LNCaP clone FGC (cell line): ENCODE measurements around the gene SPEF2.
"Not testable (repeated sequence)": the region's sequence is repeated elsewhere in the genome, so short reads cannot be mapped to it uniquely, and the experiment has no call there.

Source experiments
- DNase-seq: peaks from one replicate; pipeline ENCODE4 v3.0.0-alpha.2; 2011; ENCODE audit warnings: low read depth
- H3K4me3 ChIP-seq: 2 replicates; pipeline ENCODE4 v1.5.1; 2011; ENCODE audit warnings: mild to moderate bottlenecking, low read depth, low read length, control low read depth
- CTCF ChIP-seq: IDR thresholded peaks from 2 replicates; pipeline ENCODE4 v1.5.1; 2012; ENCODE audit warnings: mild to moderate bottlenecking; ENCODE audit not compliant: control insufficient read depth, insufficient read depth; ENCODE audit errors: extremely low read depth

The SPEF2 gene

DNA sequence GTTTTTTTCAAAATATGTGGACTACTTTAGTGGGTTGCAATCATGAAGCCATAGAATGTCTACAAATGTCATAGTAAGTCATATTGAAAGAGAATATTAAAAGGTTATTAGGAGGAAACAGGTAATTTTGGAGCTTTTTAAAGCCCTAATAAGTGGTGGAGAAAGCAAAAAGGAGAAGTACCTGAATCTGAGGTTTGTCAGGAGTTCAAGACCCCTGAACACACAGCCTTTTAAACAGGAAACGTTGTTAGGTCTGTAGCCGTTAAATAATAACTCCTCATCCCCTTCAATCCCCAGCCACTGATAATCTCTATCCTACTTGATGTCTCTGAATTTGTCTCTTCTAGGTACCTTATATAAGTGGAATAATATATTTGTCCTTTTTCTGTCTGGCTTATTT is 51.1 kb downstream of the SPEF2 start:
- H3K4me3 ChIP-seq: no peak overlapping the region
- no peak for DNase-seq
- TF ChIP-seq CTCF: no peak

GRCh38 chr5:35671541-35672295 is 54.1 kb downstream of the SPEF2 start:
- no peak for DNase-seq
- no peak for TF ChIP-seq CTCF
- no peak overlapping the region for H3K4me3 ChIP-seq

DNA sequence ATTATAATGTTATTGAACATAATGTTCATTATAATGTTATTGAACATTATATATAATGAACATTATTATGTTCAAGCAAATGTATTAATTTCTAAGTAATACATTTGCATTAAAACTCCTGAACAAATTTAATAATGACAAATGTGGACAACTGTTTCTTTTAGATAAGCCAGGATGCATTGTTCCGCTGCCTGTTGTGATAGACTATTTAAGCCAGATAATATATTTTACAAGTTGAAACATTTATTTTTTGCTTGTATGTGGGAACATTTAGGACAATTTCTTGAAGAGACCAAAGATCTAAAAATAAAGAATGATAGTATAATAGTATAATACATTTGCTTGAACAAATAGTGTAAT is 54.6 kb downstream of the SPEF2 start:
- H3K4me3 ChIP-seq, DNase-seq: not testable (repeated sequence)

GRCh38 chr5:35672995-35673394 is 55.3 kb downstream of the SPEF2 start:
- no peak for TF ChIP-seq CTCF
- H3K4me3 ChIP-seq: no peak overlapping the region
- DNase-seq: no peak

DNA sequence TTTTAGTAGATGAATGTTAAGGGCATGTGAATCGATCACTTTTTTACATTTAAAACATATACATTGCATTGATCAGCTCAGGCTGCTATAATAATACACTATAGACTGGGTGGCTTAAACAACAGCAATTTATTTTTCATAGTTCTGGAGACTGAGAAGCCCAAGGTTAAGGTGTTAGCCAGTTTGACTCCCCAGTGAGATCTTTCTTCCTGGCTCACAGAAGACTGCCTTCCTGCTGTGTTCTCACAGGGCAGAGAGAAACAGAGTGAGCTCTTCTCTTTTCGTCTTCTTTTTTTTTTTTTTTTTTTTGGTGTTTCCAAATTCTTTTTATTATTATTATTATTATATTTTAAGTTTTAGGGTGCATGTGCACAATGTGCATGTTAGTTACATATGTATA is 56.4 kb downstream of the SPEF2 start:
- no peak for DNase-seq
- no peak for TF ChIP-seq CTCF
- H3K4me3 ChIP-seq: no peak overlapping the region

GRCh38 chr5:35675392-35675791 is 57.7 kb downstream of the SPEF2 start:
- TF ChIP-seq CTCF: no peak
- no peak for DNase-seq
- H3K4me3 ChIP-seq: no peak overlapping the region

- H3K4me3 ChIP-seq: no peak overlapping the region
- DNase-seq: no peak
- no peak for TF ChIP-seq CTCF
Observed at GRCh38 chr5:35677878-35678277, 60.2 kb downstream of the SPEF2 start.
